AG09309 (cell line): ENCODE measurements around the gene RBP5.

Experiments
- DNase-seq: peaks from one replicate; pipeline ENCODE4 v3.0.0-alpha.2; 2010; ENCODE audit warnings: low read depth
- H3K4me3 ChIP-seq: 2 replicates; pipeline ENCODE4 v1.5.1; 2011; ENCODE audit warnings: mild to moderate bottlenecking, low read depth, low read length, moderate library complexity; ENCODE audit not compliant: control insufficient read depth
- TF ChIP-seq, protein P1 (sequence below): IDR thresholded peaks from 2 replicates; pipeline ENCODE4 v1.5.1; 2011; ENCODE audit warnings: mild to moderate bottlenecking, low read depth, low read length, inconsistent platforms; ENCODE audit not compliant: insufficient read depth, control insufficient read depth; ENCODE audit errors: missing control alignments

RBP5 gene

DNA sequence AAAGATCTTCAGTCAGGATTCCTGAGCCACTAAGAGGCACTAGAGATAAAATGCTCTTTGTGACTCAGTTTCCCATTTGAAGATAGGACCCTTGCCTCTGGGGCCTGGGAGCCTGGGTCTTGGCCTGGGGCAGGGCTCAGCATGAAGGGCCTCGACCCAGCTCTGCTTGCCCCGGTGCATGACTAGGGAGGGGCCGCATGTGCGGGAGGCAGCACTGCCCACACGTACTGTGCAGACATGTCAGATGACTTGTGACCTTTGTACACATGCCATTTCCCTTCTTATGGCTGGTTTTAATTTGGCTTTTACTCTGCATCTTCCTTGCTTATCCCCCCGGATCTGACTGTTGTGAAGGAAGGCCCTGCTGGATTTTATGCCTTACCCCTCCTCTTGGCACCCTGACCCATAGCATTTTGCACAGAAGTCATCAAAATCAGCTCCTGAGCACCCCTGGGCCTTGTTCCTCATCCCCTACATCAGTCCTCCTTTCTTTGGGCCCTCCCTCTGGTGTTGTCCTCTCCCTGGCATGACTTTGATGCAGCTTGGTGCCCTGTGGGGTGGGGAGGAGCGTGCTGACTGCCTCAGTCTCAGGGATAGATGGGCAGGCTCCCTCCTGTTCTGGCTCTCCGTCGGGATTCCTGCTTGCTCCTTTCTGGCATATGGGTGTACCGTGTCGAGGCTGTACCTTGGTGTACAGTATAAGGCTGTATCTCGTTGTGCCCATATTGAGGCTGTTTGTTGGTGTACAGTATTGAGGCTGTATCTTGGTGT lies 5.9 kb upstream of the RBP5 start:
- H3K4me3 ChIP-seq = no peak overlapping the region
- DNase-seq = no peak
- TF ChIP-seq, protein P1, sequence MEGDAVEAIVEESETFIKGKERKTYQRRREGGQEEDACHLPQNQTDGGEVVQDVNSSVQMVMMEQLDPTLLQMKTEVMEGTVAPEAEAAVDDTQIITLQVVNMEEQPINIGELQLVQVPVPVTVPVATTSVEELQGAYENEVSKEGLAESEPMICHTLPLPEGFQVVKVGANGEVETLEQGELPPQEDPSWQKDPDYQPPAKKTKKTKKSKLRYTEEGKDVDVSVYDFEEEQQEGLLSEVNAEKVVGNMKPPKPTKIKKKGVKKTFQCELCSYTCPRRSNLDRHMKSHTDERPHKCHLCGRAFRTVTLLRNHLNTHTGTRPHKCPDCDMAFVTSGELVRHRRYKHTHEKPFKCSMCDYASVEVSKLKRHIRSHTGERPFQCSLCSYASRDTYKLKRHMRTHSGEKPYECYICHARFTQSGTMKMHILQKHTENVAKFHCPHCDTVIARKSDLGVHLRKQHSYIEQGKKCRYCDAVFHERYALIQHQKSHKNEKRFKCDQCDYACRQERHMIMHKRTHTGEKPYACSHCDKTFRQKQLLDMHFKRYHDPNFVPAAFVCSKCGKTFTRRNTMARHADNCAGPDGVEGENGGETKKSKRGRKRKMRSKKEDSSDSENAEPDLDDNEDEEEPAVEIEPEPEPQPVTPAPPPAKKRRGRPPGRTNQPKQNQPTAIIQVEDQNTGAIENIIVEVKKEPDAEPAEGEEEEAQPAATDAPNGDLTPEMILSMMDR = no peak

DNA sequence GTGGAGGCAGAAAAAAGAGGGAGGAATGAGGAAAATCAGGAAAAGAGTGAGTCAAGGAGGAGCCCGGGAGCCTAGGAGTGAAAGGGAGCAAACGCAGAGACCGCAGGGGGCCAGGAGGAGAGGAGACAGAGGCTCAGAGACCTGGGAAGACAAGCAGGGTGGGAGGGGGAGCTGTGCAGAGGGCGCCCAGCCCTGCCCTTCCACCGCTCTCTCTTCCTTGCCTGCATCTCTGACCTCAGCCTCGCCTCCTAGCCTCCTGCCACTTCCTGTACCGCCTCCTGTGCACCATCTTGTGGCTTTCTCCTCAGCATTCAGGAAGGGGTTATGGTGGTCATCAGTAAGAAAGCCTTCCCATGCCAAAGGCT lies 2.8 kb upstream of the RBP5 start:
- TF ChIP-seq, protein P1 = no peak
- H3K4me3 ChIP-seq = no peak overlapping the region
- DNase-seq = no peak

DNA sequence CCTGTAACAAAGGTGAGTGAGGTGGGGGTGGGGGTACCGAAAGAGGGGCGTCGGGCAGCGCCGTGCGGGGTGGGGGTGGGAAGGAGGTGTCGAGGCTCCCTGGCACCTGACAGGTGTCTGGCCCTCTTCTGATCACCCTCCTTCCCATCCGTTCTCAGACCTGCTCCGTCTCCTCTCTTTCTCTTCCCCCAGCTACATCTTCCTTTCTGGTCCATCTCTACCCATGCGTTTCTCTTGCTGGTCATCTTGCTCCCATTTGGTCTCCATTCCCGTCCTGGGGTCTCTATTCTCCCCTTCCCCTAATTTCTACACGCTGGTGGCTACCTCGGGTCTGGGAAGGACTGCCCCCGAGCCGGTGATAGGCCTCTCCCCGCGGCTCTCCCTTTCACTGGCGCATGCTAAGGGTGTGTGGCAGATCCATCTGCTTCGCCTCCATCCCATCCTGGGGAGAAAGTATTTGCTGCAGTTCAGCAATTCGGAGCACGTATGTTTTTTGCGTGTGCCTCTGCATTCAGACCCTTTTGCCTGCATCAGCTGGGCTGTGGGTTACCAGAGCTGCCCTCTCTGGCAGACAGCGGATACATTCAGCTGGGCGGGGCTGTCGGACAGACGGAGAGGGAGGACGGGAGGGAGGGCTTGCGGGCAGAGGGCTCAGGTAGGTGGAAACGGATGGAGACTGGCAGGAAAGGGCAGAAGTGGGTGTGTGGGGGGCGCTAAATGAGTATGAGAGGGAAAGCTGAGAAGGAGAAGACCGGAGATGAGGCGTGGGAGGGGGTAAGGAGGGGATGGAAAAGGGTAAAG lies 2.2 kb upstream of the RBP5 start:
- DNase-seq = no peak
- peak overlapping the region; percentile 56 for H3K4me3 ChIP-seq
- TF ChIP-seq, protein P1 = no peak

DNA sequence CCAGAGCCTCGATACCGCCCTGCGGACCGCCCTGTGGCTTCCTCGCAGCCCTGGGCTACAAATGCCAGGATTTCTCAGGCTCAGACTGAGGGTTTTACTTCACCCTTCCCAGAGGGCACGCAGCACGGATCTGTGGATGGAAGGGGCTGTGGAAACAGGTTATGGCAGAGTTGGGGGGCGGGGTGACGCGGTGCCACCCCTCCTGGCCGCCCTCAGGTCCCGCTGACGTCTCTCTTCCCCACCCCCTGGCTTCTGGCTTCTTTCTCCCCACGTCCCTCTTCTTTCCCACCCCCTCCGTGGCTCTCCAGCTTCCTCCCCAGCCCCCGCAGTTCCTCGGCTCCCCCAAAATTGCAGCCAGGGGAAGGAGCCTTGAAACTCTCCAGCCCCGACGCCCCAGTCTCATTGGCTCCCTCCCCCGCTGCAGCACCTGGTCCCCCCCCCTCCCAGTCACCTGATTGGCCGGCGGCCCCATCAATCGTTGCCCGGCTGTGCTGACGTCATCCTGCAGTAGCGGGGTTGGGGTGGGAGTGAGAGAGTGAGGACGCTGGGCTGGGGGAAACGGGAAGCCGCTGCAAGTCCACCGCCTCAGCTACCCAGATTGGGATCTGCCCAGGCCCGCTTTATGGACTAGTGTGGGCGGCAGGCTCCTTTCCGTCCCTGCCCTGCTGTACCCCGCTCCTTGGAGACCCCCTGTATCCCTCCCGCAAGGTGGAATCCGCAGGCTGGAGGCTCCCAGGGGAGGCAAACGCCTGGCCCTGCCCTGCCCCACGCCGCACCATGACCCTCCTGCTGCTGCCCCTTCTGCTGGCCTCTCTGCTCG lies 1.4 kb upstream of the RBP5 start, which contains the start of gene CLSTN3:
Gene CLSTN3, plus strand, starts transcription at position 500 of the 820 bp plus-strand sequence. Its CDS starts 278 bp downstream, at position 778.
- H3K4me3 ChIP-seq = peak within 1 kb of the TSS; percentile 56
- DNase-seq = no peak
- TF ChIP-seq, protein P1 = no peak

DNA sequence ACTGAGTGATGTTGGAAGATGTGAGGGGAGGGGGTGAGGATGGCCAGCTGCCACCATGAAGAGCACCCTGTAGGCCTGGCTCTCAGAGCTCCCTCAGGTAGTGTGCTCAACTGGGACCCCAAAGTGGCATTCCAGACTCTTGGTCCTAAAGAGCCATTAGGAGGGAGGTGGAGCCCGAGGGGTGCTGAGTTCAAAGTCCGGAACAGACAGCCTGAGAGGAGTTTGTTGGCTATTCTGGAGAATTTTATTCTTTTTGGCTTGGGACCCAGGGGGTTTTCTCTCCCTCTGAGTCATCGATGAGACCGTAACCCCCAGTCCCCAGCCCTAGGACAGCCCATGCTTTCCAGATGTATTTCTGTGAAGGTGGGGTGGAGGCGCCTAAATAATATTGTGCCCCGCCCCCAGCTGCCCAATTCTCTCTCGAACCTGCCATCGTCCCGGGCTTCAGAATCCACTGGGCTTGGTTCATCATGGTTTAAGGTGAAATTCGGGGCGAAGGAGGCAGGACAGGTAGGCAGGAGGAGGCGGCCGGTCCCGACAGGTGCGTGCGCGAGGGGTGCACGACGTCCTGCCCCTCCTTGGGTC lies 690 bp upstream of the RBP5 start:
- DNase-seq = no peak
- peak overlapping the region; percentile 56 for H3K4me3 ChIP-seq
- TF ChIP-seq, protein P1 = no peak

DNA sequence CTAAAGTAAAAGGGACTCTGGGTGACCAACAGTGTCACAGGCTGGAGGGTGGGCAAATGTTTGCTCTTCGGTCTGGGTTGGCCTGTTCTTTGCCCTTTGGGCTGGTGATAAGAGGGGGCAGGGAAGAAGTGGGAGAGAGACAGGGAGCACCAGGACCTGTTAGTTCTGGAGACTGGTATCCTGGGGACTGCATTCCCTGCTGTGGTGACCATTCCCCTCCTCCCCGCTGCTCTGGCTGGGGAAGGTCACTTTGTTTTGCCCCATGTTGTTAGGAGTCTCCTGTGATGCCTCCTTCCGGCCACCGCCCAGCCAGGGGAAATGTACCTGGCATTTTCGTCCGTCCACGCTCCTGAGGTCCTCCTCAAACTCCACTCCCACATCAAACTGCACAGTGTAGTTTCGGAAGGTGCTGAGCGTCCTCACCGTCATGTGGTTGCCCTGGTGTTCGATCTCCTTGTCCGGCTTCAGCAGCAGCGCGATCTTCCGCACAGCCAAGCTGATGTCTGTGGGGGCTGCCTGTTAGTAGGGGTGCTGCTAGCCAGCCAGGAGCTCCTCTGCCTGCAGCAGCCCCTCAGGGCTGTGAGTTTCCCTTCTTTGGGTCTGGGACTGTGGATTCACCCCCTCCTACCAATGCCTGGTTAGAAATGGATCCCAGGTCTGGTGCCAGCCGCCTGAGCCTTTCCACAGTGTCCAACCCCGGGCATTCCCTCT lies 618 bp downstream of the RBP5 start:
- DNase-seq = no peak
- TF ChIP-seq, protein P1 = no peak
- no peak overlapping the region for H3K4me3 ChIP-seq
